ENCODE measurements around the gene ADRA2B. TPM values are rescaled to one million over a fixed set of nuclear protein-coding genes. Genes with fewer than 3 reads are reported as not detected.
"Not testable (repeated sequence)": the region's sequence is repeated elsewhere in the genome, so short reads cannot be mapped to it uniquely, and the experiment has no call there.

Gene ADRA2B
- under 1 TPM; 0.47 to 0.61 TPM for total RNA-seq

DNA sequence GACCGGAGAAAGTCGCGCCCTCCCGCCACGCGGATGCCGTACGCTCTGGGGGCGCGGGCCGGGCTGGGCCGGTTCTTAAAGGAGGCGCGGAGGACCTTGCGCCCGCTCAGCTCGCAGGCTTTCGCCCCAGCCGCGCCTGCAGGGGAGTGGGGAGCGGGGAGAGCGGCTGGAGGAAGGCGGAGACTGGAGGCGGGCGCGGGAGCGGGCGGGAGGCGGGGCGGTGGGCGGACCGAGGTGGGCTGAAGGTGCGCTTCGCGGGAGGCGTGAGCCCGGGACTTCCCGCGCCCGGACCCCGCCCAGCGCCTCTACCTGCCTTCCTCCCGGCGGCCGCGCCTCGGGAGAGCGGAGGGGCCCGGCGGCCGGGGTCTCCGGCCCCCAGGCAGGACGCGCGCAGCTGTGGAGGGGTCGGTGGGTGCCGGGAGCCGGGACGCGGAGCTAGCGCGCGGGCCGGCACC lies at the start of gene ADRA2B:
Gene ADRA2B (minus strand): TSS at position 148 of the 455 bp plus-strand sequence. CDS start 422 bp downstream, outside the sequence.
- DNase-seq (ENCODE audit: low spot score in 2 of 2) = peak in 1 of 2 donors; percentile 67
- Mint-ChIP-seq H3K9me3 (no peaks in the 10 kb centered on the region), H3K36me3 (peaks cover 4 to 5% of the 10 kb centered on the region in 2 donors), H3K27ac (no peak within 1 kb of the TSS)
- ATAC-seq = peak; percentile 72 to 84

DNA sequence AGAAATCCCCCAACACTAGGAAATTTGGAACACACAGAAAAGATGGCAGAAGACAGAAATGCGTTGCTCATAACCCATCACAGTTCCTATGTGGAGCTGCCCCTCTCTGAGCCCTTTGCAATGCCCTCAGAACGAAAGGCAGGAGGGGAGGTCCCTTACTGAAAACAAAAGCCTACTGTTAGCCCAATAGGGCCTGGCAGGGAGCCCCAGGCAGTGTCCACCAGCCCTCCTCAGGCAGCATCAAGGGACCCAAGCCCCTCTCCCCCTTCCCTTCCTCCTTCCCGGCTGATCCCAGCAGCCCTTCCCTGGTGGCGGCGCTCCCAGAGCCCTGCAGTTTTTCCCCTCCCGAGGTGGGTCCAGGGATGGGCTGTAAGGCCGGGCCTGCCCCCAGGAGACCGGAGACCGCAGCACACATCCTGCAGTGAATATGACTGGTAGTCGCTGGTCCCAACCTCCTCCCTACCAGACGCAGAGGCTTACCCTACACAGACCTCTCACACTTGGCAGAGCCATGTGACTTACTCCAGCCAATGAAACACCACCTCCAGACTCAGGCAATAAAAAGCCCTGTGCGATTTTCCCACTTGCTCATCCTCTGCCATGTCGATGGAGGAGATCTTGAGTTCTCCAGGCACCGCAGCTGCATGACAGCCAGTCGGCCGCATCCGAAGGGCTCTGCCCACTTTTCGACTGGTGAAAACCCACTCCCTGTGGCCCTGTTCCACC lies 48.3 kb upstream of the ADRA2B start:
- peaks cover 0 to 21% of the 10 kb centered on the region in 2 donors for H3K36me3 Mint-ChIP-seq

DNA sequence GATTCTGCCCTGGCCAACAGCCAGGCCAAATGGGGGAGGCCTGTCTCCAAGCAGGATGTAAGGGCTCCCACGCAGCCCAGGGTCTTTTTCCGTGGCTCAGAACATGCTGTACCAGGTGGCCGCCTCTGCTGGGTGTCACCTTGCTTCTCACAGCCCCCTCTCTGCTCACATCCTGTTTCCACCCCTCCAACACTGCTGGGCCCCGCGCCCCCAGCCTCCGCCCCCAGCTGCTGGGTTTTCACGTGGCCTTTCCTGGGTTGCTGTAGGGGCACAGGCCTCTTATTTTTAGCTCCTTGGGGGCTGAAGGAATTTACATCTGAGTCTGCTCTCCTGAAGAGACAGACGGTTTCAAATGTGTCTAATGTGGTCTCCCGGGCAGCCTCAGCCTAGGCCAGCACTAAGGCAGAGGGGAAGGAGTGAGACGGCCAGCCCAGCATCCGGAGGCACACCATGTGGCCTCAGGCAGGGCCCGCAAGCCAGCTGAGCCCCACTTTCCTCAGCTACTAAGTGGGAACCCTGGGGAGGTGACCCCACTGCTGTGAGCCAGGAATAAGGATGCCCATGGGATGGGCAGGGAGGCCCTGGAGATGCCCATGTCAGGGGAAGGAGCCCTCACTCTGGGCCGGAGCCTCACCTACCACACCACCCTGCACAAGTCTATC lies 47.5 kb upstream of the ADRA2B start:
- Mint-ChIP-seq H3K9me3 (peaks cover 3 to 7% of the 10 kb centered on the region in 2 donors), H3K27ac (peak overlapping the region; percentile 96 to 98), H3K36me3 (peaks cover 0 to 17% of the 10 kb centered on the region in 2 donors)
- ATAC-seq = peak; percentile 70 to 73
- DNase-seq (ENCODE audit: low spot score in 2 of 2) = peak; percentile 74 to 79

More for the DNA sequence above, 48.3 kb upstream of the ADRA2B start:
- H3K9me3 Mint-ChIP-seq = peaks cover 3 to 7% of the 10 kb centered on the region in 2 donors
- H3K27ac Mint-ChIP-seq = peak overlapping the region; percentile 96 to 98
- ATAC-seq (peak; percentile 84 to 86), DNase-seq (ENCODE audit: low spot score in 2 of 2) (peak; percentile 66 to 88)

DNA sequence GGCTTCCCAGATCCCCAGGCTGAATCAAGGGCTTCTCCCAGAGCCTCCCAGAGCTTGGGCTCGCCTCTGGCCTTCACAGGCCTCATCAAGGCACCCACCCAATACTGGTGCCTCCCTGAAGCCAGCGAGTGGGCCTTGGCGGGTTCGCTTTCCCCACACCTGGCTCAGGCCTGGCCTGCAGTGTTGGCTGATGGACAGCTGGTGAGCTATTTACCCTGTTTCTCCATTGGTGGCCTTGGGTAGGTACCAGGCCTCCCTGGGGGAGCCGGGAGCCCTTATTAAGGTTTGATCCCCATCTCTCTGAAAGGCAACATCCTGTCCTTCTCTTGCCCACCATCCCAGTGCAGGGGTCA lies 47.0 kb upstream of the ADRA2B start:
- H3K36me3 Mint-ChIP-seq = peaks cover 0 to 16% of the 10 kb centered on the region in 2 donors
- DNase-seq (ENCODE audit: low spot score in 2 of 2) (no peak), ATAC-seq (no peak)
- H3K9me3 Mint-ChIP-seq = peaks cover 3 to 7% of the 10 kb centered on the region in 2 donors
- peak overlapping the region; percentile 96 to 98 for H3K27ac Mint-ChIP-seq

DNA sequence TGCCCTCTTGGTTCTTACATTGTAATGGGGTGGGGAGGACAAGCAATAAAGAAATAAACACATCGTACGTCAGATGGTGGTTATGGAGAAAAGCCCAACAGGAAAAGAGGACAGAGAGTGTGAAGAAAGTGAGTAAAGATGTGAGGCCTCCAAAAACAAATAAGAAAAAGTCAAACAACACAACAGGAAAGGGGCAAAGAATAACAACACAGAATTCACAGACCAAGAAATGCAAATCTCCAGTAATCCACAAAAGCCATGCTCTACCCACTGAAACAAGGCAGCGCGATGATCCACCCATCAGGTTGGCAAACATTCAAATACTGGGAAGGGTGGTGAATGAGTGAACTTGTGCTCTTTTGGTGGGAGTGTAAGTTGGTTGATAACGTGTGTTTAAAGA lies 45.5 kb upstream of the ADRA2B start:
- DNase-seq (ENCODE audit: low spot score in 2 of 2) = no peak
- Mint-ChIP-seq H3K9me3 (peaks cover 3 to 7% of the 10 kb centered on the region in 2 donors), H3K36me3 (peaks cover 0 to 16% of the 10 kb centered on the region in 2 donors), H3K27ac (peak overlapping the region in 1 of 2 donors; percentile 96)
- ATAC-seq = no peak

DNA sequence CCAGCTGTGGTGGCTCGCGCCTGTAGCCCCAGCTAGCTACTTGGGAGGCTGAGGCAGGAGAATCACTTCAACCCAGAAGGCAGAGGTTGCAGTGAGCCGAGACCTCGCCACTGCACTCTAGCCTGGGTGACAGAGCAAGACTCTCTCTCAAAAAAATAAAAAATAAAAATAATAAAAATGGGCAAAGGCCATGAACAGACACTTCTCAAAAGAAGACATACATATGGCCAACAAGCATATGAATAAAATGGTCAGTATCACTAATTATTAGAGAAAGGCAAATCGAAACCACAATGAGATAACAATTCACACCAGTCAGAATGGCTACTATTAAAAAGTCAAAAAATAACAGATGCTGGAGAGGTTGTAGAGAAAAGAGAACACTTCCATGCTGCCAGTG lies 44.0 kb upstream of the ADRA2B start:
- H3K9me3 Mint-ChIP-seq; DNase-seq (ENCODE audit: low spot score in 2 of 2); H3K27ac Mint-ChIP-seq; ATAC-seq: not testable (repeated sequence)
- peaks cover 0 to 16% of the 10 kb centered on the region in 2 donors for H3K36me3 Mint-ChIP-seq

DNA sequence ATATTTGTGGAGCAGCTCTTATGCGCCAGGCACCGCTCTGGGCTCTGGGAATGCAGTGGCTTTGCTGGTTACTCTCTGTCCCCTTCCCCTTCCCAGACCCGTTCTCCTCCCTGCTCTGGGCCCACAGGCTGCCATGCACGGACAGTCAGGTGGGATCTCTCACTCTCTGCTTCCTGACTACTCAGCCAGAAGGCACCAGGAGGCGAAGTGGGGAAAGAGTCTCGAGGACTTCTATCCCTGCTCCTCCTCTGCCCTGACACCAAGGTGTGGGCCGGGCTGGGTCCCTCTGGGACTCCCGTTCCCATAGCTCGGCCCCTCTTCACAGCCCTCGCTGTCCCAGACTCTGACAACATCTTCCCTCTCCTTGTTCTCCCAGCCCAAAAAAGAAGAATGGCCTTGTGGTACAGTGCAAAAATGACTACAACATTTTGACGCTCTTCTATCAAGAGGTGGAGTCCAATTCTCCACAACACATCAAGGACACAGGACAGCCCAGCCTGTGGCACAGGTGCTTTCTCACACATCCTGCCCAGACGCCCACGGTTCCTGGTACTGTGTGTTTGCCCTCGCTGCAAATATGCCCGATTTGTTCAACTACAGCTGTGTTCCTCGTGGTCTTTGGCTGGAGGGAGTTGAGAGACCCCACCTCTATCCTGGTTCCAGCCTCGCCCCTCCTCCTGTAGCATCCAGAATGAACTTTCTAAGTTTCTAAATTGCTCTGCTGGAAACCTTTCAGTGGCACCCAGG lies 42.9 kb upstream of the ADRA2B start:
- peak in 1 of 2 donors; percentile 49 for DNase-seq (ENCODE audit: low spot score in 2 of 2)
- peak overlapping the region; percentile 93 to 96 for H3K27ac Mint-ChIP-seq
- peak in 1 of 2 donors; percentile 16 for ATAC-seq
- H3K36me3 Mint-ChIP-seq = peaks cover 0 to 16% of the 10 kb centered on the region in 2 donors
- H3K9me3 Mint-ChIP-seq = peaks cover 3 to 7% of the 10 kb centered on the region in 2 donors

DNA sequence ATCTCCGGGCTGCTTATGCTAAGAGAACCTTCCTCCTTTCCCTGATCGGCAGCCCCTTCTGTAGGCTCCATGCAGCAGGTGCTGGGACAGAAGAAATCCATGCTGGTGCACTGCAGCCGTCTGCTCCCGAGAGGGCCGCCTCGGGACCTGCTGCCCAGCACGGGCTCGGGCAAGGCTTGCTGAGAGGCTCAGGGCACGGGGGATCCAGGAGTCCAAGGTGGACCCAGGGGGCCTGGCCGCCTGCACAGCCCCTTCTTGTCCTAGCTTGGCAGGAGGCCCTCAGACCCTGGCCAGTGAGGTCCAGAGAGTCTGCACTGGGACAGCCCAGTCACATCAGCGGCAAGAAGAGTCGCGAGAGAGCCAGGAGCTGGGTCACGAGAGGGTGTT lies 42.2 kb upstream of the ADRA2B start:
- Mint-ChIP-seq H3K36me3 (peaks cover 0 to 16% of the 10 kb centered on the region in 2 donors), H3K27ac (peak overlapping the region; percentile 93 to 98), H3K9me3 (peaks cover 3 to 7% of the 10 kb centered on the region in 2 donors)
- DNase-seq (ENCODE audit: low spot score in 2 of 2) (no peak), ATAC-seq (no peak)

DNA sequence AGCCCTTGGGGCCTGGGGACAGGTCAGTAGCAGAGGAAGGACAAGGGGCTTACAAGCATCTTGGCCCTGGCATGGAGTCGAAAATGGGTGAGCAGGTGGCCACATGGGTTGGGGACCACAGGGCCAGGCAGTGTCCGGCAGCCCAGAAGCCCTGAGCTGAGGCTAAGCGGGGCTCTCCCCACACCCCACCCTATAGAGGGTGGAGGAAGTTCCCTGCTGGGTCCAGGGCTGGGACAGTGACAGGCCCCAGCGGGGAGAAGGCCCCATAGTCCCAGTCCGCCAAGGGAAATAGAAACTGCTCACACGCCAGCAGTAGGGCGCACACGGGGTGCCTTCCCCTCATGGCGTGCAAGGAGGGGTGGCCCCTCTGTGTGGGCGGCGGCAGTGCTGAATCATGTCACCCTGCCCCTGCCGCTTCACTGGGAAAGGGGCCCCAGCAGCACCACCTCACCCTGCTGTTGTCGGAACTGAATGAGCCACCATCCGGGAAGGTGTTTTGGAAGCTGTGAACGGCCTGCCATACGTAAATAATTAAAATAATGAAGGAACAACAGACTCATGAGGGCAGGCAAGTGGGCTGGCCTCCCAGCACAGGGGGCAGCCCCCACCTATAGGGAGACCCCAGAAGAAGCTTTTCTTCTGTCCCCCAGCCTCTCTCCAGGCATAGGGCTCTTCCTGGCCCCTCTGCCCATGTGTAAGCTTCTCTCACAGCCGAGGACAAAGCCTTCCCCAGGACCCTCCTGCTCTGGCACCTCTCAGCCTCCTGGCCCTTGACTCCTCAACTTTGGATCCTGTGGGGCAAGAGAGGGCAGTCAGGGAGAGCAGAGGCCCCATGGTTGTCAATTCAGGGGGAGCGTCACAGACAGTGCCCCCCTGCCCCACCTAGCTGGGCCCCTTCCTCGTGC lies 41.5 kb upstream of the ADRA2B start:
- DNase-seq (ENCODE audit: low spot score in 2 of 2) (peak; percentile 90 to 96), ATAC-seq (peak; percentile 84 to 88)
- Mint-ChIP-seq H3K36me3 (peaks cover 0 to 16% of the 10 kb centered on the region in 2 donors), H3K27ac (peak overlapping the region; percentile 93 to 98), H3K9me3 (peaks cover 3 to 7% of the 10 kb centered on the region in 2 donors)

DNA sequence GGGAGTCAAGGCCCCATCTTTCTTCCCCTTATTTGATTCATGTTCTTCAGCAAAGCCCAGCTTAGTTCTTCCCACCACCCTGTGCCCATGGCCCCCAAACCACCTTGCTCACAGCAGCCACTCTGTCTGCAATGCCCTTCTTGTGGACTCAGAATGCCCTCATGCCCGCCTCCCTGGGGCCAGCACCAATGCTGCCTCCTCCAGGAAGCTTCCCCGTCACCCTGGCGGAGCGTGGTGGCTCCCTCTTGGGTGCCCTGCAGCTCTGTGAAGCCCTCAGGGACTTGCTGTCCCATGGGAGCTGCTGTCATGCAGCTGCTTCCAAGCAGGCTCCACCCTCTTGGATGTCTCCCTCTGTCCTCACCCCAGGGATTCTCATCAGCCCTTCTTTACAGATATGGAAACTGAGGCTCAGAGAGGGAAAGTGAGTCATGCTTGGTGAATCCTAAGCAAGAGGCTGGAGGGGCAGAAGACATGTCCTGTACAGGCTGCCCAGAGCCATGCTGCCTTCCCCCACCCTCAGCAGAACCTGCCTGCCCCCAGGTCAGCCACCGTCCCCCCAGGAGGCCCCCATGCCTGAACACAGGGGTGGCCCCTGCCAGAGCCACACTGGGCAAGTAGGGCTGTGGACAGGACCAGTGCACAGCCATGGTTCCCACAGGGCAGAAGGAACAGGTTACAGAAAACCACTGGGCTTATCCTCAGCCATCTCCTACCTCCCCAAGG lies 40.7 kb upstream of the ADRA2B start:
- ATAC-seq (peak; percentile 3 to 36), DNase-seq (ENCODE audit: low spot score in 2 of 2) (peak in 1 of 2 donors; percentile 67)
- Mint-ChIP-seq H3K9me3 (peaks cover 3 to 7% of the 10 kb centered on the region in 2 donors), H3K36me3 (peaks cover 0 to 16% of the 10 kb centered on the region in 2 donors), H3K27ac (peak overlapping the region; percentile 93 to 98)

DNA sequence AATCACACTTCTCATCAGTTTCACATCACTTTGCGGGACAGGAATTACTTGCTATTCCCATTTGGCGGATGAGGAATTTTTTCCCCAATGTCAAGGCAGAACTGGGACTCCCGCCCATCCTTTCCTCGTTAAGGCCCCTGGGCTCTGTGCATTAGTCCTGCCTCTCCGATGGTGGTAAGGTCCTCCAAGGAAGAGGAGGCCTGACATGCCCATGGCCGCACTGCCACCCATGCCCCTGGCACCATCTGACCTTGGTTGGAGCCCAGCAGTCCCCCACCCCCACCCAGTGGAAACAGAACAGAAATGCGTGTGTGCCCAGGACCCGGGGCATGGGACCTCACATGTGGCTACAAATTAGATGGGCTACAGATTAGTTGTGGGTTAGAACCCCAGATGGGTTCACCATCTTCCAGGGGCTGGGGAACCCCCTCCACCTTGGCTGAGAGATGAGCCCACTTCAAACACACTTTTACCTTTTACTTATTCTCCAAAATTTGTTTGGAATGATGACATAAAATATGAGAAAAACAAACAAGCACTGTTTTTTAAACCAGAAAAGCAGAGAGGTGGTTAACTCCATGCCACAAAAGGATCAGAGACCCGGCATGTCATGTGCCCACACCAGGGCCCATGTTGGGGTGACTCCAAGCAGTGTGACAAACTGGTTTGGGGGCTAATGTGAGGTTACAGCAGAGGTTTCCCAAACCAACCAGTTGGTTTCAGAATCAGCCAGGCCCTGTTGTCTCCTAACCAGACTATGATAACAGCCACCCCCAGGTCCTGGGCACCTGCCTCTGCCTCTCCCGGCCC lies 39.8 kb upstream of the ADRA2B start:
- Mint-ChIP-seq H3K36me3 (peaks cover 0 to 16% of the 10 kb centered on the region in 2 donors), H3K9me3 (peaks cover 3 to 7% of the 10 kb centered on the region in 2 donors), H3K27ac (peak overlapping the region; percentile 93 to 98)
- peak; percentile 46 to 81 for DNase-seq (ENCODE audit: low spot score in 2 of 2)
- ATAC-seq = peak; percentile 49 to 57

DNA sequence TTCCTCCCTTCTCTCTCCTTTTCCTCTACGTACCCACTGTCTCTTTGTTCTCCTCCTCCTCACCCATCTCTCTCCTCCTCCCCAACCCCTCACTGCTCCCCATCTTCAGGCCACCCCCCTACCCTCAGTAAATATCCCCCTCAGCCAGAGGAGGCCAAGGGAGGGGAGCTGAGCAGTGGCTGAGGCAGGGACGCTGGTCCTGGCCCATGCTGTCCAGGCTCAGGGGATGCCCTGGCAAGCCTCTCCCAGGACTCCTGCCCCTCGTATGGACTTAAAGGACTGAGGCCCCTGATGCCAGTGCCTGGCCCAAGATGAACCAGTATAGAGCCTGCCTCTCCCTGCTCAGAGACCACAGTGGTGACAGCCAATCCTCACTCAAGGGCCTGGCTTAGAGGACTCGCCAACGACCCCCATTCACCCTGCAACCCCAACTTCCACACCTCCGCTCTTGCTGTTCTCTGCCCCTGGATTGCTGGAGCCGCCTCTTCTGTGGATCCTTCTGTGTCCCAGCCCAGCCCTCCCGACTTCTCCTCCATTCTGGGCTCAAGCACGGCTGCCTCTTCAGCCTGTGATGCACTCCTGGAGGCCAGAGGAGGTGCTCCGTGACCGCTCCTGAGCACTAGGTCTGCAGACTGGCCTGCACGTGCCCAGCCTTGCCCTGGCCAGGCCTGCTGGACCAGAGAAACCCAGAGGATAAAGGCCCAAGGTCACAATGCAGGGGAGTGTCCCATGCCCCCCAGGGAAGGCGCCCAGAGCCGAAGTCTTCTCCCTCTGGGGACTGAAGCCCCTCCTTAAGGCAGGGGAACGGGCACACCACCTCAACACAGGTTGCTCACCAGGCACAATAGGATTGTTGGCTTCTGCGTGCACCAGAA lies 38.4 kb upstream of the ADRA2B start:
- DNase-seq (ENCODE audit: low spot score in 2 of 2) (no peak), ATAC-seq (no peak)
- H3K36me3 Mint-ChIP-seq = peaks cover 0 to 3% of the 10 kb centered on the region in 2 donors
- no peaks in the 10 kb centered on the region for H3K9me3 Mint-ChIP-seq
- peak overlapping the region in 1 of 2 donors; percentile 5 for H3K27ac Mint-ChIP-seq

DNA sequence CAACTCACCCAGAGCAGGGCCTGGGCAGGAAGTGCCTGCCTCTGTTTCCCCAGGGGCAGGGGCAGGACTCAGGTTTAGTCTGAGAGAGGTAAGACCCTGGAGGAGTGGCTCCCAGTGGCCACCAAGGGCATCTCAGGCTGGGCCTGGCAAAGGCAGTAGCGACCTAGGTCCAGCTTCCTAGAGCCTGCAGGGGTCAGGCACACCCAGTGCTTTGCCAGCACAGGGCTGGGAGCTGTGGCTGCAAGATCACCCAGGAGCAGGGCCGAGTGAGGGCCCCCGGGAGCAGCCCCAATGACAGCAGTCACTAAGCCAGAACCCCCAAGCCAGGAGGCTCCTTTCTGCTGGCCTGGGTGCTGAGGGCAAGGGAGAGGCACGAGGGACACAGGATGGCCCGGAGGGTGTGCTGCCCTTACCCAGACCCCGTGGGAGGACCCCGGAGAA lies 37.6 kb upstream of the ADRA2B start:
- ATAC-seq (no peak), DNase-seq (ENCODE audit: low spot score in 2 of 2) (no peak)
- Mint-ChIP-seq H3K9me3 (no peaks in the 10 kb centered on the region), H3K36me3 (no peaks in the 10 kb centered on the region), H3K27ac (no peak overlapping the region)

DNA sequence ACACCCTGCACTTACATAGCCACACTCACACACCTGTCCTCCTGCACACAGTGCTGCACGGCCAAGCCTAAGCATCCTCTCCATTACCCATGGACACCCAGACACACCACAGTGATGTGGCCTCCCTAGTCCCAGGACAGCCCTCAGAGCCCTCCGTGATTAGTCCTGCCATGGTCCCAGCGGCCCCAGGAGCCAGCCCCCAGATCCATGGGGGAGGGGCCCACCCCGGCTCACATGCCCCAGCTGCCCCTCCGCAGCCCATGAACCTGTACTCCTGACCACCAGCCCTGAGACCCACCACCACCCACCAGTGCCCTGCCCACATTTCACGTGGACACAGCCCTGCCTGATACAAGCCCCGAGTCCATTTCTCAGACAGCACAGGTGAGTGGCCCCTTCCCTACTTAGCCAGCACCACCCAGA lies 36.9 kb upstream of the ADRA2B start:
- DNase-seq (ENCODE audit: low spot score in 2 of 2) = no peak
- no peak for ATAC-seq
- Mint-ChIP-seq H3K36me3 (peaks cover 0 to 3% of the 10 kb centered on the region in 2 donors), H3K27ac (no peak overlapping the region), H3K9me3 (no peaks in the 10 kb centered on the region)
